ENCODE measurements around the gene ZNF578.

DNA sequence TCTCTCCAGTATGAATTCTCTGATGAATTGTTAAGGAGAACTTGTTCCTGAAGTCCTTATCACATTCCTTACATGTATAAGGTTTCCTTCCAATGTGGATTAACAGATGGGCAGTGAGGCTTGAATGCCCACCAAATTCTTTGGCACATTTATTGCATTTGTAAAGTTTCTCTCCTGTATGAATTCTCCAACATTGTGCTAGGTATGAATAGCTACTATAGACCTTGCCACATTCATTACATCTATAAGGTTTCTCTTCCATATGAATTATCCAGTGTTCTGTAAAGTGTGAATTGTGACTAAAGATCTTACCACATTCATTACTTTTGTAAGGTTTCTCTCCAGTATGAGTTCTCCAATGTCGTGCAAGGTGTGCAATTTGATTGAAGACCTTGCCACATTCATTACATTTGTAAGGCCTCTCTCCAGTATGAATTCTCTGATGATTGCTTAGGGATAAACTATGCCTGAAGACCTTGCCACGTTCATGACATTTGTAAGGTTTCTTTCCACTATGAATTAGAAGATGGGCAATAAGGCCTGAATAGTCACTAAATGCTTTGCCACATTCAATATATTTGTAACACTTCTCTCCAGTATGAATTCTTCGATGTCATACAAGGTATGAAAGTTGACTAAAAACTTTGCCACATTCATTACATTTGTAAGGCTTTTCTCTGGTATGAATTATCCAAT, 20.4 kb downstream of the ZNF578 start:
- TF ChIP-seq CTCF (conservative IDR thresholded peaks at IDR 0.05; ENCODE audit: low read depth, low read length) = no peak
- no peak for TF ChIP-seq EZH2 (IDR thresholded peaks at IDR 0.05; ENCODE audit: low read length, unreplicated experiment)
- TF ChIP-seq EZH2phosphoT487 (IDR thresholded peaks at IDR 0.05; ENCODE audit: borderline replicate concordance, low read length) = no peak

Measured in PC-3 (cell line).